GM12873 (cell line): Measurements from ENCODE around the gene PAGR1.

Experiments
- TF ChIP-seq, protein P1 (sequence below): IDR thresholded peaks from 2 replicates; pipeline ENCODE4 v1.5.1; 2012; ENCODE audit warnings: low read depth, mild to moderate bottlenecking, moderate library complexity, low read length, control low read depth; ENCODE audit not compliant: insufficient read depth; ENCODE audit errors: missing control alignments

PAGR1 gene

DNA sequence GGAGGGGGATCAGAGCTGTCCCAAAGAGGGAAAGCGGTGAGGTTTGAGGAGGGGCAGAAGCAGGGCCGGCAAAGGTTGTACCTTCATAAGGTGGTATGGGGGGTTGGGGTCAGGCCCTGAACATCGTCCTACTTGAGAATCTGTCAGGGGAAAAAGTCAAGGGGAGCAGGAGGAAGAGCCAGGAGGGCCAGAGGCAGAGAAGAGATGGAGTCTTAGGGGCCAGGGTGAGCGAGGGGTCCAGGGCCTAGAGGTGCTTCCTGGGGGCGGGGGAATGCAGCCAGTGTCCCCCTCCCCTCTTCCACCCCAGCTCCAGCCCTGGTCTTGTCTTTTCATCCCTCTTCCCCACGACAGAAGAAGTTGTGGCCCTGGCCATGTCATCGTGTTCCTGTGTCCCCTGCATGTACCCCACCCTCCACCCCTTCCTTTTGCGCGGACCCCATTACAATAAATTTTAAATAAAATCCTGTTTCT is 5.2 kb upstream of the PAGR1 start:
- TF ChIP-seq, protein P1, sequence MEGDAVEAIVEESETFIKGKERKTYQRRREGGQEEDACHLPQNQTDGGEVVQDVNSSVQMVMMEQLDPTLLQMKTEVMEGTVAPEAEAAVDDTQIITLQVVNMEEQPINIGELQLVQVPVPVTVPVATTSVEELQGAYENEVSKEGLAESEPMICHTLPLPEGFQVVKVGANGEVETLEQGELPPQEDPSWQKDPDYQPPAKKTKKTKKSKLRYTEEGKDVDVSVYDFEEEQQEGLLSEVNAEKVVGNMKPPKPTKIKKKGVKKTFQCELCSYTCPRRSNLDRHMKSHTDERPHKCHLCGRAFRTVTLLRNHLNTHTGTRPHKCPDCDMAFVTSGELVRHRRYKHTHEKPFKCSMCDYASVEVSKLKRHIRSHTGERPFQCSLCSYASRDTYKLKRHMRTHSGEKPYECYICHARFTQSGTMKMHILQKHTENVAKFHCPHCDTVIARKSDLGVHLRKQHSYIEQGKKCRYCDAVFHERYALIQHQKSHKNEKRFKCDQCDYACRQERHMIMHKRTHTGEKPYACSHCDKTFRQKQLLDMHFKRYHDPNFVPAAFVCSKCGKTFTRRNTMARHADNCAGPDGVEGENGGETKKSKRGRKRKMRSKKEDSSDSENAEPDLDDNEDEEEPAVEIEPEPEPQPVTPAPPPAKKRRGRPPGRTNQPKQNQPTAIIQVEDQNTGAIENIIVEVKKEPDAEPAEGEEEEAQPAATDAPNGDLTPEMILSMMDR, result no peak

DNA sequence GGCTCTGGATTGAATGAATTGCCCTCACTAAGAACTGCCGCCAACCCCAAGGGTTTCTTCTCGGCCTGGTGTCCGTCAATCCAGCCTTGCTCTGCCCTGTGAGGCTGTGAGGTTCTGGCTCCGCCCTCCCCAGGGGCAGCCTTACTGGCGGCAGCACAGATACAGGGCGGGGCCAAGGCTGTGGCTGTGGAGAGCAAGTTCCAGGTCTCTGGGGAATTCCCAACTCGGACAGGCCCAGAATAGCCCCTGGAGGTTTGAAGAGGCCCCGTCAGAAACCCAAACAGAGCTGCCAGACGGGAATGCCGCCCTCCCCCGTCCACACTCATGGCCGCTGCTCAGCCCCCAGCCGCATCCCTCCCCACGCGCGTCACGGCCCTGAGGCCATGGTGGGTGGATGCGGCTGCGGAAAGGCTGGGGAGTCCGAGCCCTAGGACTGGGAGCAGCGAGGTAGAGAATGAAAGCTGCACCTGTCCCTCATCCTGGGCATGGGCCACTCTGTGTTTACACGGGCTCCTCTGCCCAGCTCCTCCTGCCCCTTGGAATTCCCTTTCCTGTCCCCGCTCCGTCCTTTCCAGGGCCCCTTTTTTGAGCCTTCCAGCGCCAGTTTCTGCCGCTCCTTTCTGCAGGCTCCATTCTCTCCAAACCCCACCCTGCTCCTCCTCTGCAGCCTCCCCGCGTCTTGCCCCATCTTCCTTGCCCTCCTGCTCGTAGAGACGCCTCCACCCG is 4.6 kb upstream of the PAGR1 start:
- TF ChIP-seq, protein P1, result no peak

DNA sequence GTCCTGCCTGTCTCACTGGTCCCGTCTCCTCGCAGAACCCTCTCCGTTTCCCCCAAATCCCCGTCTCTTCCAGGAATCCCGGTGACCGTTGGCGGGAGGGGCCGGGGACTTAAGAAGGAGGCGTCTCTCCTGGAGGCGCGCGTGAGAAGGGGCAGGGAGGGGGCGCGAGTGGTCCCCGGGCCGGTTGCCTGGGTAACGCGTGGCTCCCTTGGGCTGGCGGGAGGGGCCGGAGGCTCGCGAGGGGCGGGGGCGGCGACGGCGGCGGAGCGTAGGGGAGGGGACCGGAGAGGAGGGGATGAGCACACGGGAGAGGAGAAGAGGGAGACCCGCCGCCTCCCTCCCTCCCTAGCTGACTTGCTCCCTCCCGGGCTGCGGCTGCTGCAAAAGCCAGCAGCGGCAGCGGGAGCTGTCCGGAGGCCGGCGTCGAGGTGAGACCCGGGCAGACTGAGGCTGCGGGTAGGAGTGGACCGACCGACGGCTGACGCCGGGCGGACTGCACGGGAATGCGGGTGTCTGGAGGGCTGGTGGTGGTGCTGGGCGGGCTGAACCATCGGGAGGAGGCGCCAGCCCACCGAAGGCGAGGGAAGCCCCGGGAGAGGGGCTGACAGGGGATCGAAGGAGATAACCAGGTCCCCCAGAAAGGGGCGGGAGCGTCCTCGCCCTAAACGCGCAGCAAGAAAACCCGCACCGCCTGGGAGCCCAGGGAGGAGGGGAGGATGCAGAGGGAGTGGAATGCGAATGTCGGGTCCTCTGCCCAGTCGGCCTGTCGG is 3.9 kb upstream of the PAGR1 start, which contains the start of gene PRRT2:
PRRT2 (plus strand) TSS at position 298 of the 770 bp plus-strand sequence. CDS start 862 bp downstream, outside the sequence.
- TF ChIP-seq, protein P1, result no peak

DNA sequence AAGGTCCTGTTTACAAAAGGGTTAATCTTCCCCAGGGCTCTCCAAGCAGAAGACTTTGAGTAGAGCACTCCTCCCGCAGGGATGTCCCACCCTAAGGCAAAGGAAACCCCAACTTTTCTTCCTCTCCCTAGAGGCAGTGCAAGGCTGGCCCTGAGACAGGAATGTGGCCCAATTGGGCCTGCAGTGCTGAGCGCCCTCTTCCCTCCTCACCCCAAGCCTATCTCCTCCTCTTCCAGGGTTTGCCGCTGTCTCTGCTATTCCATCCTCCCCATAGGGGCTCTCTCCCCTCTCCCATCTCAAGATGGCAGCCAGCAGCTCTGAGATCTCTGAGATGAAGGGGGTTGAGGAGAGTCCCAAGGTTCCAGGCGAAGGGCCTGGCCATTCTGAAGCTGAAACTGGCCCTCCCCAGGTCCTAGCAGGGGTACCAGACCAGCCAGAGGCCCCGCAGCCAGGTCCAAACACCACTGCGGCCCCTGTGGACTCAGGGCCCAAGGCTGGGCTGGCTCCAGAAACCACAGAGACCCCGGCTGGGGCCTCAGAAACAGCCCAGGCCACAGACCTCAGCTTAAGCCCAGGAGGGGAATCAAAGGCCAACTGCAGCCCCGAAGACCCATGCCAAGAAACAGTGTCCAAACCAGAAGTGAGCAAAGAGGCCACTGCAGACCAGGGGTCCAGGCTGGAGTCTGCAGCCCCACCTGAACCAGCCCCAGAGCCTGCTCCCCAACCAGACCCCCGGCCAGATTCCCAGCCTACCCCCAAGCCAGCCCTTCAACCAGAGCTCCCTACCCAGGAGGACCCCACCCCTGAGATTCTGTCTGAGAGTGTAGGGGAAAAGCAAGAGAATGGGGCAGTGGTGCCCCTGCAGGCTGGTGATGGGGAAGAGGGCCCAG is 3.0 kb upstream of the PAGR1 start:
- TF ChIP-seq, protein P1, result no peak

DNA sequence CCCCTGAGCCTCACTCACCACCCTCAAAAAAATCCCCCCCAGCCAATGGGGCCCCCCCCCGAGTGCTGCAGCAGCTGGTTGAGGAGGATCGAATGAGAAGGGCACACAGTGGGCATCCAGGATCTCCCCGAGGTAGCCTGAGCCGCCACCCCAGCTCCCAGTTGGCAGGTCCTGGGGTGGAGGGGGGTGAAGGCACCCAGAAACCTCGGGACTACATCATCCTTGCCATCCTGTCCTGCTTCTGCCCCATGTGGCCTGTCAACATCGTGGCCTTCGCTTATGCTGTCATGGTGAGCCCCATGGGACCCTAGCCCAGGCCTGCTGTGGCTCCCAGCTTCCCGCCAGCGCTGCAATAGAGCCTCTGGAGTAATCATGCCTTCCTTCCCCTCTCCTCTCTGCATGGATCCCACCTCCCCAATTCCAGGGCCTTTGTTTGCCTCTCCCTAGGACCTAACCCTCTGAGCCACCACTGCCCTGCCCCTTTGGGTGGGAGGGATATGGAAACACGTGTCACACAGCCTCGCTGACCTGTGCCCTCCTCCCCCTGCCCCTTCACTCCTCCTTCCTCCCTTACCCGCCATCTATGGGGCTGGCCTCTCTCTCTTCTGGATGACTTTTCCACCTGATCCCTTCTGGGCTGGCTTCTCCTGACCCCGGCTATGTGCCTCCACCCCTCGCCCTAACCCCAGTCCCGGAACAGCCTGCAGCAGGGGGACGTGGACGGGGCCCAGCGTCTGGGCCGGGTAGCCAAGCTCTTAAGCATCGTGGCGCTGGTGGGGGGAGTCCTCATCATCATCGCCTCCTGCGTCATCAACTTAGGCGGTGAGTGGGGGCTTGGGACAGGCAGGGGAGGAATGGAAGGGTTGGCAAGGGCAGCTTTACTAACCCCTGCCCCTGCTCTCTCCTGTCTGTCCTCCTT is 2.0 kb upstream of the PAGR1 start:
- TF ChIP-seq, protein P1, result no peak

DNA sequence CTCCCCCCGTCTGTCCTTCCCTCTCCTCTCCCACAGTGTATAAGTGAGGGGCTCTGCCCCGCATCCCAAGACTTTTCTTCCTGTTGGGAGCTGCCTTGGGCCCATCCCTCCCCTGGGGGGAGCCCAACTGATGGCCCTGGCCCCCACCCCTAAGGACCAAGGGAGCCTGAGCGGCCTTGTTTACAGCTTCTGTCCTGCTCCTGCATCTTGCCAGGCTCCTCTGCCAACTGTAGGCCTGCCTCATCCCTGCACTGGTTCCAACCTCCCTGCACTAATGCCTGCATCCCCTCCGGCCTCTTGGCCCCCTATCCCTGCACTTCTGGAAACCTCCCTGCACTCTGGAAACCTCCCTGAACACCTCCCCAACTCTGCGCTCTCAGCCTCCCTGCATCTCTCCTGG is 1.4 kb upstream of the PAGR1 start:
- TF ChIP-seq, protein P1, result no peak
